ENCODE results near the gene SFMBT2.
"Not testable (repeated sequence)": the region's sequence is repeated elsewhere in the genome, so short reads cannot be mapped to it uniquely, and the experiment has no call there.

The SFMBT2 gene

GRCh38 chr10:7206412-7207100 lies 204.3 kb downstream of the SFMBT2 start:
- DNase-seq = no peak

- DNase-seq = no peak
Observed at GRCh38 chr10:7205656-7206055, 205.2 kb downstream of the SFMBT2 start.

DNA sequence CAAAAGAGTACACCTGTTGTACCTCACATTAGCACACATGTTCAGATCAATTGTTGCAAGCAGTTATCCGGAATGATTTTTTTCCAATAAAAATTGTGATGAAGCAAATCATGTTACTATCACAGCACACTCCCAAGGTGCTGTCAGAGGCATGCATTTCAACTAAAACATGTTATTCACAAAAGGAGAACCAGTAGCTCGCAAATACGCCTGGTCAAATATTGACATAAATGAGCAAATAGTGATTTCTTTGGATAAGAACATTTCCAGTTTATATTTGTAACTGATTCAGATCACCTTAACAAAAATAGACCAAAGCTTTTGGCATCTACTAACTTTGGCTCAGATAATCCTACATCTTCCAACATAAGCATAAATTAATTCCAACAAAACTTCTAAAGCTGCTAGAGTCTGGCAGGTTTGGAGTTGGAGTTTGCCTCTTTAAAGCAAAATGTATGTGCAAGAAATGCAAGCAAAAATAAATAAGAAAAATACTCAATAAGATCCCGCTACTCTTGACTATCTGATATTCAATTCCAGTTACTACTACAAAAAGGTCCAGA lies 208.0 kb downstream of the SFMBT2 start:
- no peak for DNase-seq

DNA sequence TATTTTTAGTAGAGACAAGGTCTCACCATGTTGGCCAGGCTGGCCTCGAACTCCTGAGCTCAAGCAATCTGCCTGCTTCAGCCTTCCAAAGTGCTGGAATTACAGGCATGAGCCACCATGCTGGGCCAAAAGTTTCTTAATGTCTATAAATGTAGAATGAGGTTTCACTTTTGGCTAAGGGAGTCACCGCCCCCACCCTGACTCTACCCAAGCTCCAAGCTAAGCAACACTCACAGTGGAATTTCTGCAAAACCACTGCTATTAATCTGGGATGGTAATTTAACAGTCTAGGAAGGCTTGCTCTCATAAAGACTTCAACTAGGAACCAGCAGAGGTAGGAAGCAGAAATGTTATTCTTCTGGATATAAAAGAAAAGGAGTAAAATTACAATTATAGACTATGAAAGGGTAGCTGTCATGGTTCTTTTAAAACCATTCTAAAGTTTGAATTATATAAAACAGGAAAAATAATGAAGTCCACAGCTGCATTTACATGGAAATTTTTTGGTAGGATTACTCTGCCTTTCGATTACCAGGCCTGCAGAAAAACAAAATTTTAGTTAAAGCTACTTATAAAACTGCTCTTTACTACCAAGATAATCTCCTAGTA lies 211.6 kb downstream of the SFMBT2 start:
- DNase-seq = no peak

DNA sequence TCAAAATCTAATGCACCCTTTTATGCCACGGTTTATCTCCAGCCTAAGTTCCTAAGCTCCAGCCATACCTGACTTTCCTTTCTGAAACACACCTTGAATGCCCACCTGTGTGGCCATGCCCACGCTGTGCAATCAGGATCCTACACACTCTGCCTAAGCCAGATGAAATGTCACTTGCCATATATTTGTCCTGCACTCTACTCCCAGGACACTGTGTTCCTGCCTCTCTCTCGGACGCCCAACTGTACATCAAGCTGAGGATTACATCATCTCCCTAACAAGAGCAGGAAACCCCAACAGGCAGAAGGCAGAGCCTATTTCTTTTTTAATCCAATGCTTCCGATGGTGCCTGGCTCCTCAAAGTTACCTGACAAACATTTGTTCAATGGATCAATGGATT lies 214.6 kb downstream of the SFMBT2 start:
- no peak for DNase-seq

DNA sequence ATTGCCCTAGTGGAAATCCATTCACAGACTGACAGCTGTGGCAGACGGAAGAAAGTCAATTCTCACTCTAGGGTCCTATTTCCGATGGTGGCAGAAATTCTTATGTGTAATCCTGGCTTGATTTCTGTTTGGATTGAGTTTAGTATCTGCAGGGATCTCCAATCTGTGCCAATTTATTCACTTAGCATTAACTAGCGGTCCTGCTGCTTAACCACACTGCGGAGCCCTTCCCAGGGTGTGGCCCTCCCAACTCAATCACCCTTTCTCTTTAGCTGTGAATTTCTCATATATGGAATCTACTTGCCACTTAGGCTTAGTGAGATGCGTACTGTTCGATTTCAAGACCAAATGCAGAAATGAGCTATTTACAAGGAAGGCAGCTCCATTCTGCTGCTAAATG lies 215.7 kb downstream of the SFMBT2 start:
- DNase-seq = no peak

DNA sequence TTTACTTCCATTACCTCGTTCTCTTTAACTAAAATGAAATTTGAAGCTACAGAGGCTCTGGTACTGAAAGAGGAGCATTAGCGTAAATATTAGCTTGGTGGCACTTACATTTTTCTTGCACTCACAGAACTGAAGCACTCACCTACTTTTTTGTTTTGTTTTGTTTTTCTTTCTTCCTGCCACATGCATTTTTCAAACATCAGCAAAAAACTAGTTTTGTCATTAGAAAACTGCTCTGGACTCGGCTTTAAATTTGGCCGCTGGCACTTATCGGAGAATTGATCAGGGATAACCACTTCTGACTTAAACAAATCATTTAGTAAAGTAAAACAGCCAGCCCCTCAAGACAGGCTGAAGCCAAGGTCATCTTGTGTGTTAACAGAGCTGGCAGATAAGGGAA lies 216.3 kb downstream of the SFMBT2 start:
- no peak for DNase-seq

DNA sequence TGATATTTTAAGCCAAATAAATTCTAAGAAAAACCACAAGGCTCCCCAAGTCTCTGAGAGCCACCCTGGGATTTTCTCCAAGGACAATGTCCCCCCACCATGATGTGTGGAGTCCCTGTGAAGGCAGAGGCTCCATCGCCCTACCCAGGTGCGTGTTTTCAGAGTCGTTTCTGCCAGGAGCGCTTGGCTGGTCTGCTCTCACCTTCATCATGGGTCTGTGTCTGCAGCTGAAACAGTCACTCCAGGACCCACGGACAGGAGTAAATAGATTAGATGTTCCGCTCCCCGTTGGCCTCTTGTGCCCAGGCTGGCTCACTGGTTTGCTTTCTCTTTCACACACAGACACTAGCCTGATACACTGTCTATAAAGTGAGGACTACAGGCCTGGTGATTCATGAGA lies 217.5 kb downstream of the SFMBT2 start:
- no peak for DNase-seq

- DNase-seq = no peak
Observed at GRCh38 chr10:7192831-7193361, 217.9 kb downstream of the SFMBT2 start.

DNA sequence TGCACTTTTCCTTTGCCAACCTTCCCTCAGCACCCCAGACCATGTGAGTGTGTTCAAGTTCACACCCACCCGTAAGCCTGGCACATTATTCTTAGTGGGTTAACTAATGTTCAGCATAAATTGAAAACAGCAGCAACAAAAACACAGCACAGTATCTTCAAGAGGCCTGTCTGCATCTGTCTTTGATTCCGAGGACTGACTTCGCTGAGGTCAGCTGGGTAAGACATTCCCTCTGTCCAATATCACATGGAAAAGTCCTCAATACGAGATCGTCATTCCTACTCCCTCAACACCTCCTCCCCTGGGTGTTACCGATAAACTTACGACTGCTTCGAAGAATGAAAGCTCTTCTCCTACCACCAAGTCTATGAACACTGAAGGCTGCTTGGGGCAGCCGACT lies 218.8 kb downstream of the SFMBT2 start:
- DNase-seq = no peak

GRCh38 chr10:7190772-7191171 lies 220.1 kb downstream of the SFMBT2 start:
- DNase-seq = not testable (repeated sequence)

- no peak for DNase-seq
Observed at GRCh38 chr10:7189909-7190308, 220.9 kb downstream of the SFMBT2 start.

- DNase-seq = no peak
Observed at GRCh38 chr10:7188456-7189050, 222.3 kb downstream of the SFMBT2 start.

DNA sequence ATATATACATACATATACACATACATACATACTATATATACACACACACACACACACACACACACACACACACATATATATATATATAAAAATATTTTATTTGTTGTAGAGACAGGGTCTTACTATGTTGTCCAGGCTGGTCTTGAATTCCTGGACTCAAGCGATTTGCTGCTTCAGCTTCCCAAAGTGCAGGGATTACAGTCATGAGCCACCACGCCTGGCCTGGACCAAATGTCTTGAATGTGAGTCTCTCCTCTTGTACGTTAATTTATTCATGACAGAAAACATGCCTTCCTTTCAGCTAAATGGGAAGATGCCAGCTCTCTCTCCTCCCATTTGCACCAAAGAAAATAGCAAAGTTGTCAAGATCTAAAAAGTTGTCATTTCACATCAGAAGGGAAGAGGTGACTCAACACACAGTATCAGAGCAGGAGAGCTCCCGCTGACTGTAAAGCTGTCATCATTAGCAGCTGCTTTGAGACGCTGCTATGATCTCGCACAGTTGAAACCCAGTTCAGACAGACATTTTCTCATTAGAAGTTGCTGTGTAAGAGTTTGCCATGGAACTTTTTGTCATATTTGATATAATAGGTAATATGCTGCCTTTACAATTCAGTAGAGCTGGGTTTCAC lies 224.3 kb downstream of the SFMBT2 start:
- no peak for DNase-seq

- no peak for DNase-seq
Observed at GRCh38 chr10:7185367-7185690, 225.5 kb downstream of the SFMBT2 start.

DNA sequence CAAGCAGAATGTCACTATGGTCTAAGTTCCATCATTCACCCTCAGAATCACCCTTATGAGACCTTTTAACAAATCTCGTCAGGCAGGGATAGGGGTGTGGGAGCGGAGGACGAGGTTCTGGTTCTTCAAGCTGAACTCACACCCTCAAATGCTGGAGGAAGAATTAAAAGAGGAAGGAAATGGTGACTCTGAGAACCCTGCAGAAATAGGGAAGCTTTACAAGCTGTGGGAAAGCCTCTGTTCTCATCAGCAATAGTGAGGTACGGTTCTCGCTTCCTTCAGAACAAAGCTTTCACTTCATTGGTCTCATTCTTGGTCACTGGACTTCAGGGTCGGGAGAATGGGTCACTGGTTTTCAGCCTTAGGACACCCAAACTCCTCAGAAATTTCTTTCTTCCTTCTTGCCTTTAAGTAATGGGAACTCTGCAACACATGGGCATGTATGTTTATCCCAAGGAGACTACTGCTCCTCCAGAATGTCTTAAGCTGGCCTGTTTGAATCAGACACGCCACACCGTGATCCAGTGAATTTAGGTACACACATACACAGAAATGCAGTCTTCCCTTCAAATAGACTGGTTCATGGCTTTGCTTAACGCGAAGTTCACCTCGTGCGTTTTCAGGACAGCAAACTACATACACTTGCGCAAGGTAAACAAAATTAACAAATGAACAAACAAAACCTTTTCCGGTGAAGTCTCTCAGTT lies 226.0 kb downstream of the SFMBT2 start:
- DNase-seq = no peak

- not testable (repeated sequence) for DNase-seq
Observed at GRCh38 chr10:7184116-7184515, 226.7 kb downstream of the SFMBT2 start.

GRCh38 chr10:7182327-7182726 lies 228.5 kb downstream of the SFMBT2 start:
- DNase-seq = not testable (repeated sequence)

- DNase-seq = no peak
Observed at GRCh38 chr10:7181420-7181819, 229.4 kb downstream of the SFMBT2 start.

GRCh38 chr10:7179536-7179935 lies 231.3 kb downstream of the SFMBT2 start:
- DNase-seq = no peak

DNA sequence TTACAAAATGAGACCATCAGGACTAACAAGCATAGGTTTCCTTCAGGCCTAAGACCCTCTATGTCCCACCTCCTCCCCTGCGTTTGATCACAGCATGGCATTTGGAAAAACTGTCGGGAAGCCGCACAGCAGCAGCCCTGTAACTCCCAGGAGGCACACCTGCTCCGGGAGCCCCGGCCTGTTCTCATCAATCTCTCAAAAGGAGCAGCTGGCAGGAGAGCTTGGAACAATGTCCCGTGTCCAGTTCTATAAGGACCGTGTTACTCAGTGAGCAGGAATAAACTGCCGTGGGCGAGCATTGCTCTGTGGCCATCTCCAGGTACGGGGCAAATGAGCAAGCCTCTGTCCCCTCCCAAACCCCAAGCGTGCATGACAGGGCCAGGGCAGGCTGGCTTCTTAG lies 236.9 kb downstream of the SFMBT2 start:
- no peak for DNase-seq

GRCh38 chr10:7171825-7172224 lies 239.0 kb downstream of the SFMBT2 start:
- DNase-seq = no peak
